K562 (cell line): Measurements from ENCODE around the gene PRCD. TPM values are rescaled to one million over a fixed set of nuclear protein-coding genes. Genes with fewer than 3 reads are reported as not detected.

Experiments used
- ETS2 ChIP-seq: IDR thresholded peaks from 2 replicates; pipeline ENCODE4 v1.6.1; 2016; ENCODE audit warnings: borderline replicate concordance, missing genetic modification characterization, mild to moderate bottlenecking, moderate library complexity, missing compliant biosample characterization; ENCODE audit not compliant: poor library complexity, severe bottlenecking
- FOXA3 ChIP-seq, 2 experiments: fragments of 450-650 bp in 1 of 2; sonication (generic) in 1 of 2; formaldehyde crosslinking; IDR thresholded peaks in 1 of 2; conservative IDR thresholded peaks in 1 of 2; 2 replicates each; pipeline versions ENCODE4 v1.4.0 to v1.8.0; 2020 to 2022; ENCODE audit warnings: mild to moderate bottlenecking in 2 of 2, missing genetic modification reagents in 1 of 2
- NEUROD1 ChIP-seq: fragments of 150-350 bp; IDR thresholded peaks from 2 replicates; pipeline ENCODE4 v1.6.1; 2014; ENCODE audit warnings: borderline replicate concordance, low read length, low read depth; ENCODE audit not compliant: partially characterized antibody
- RBM14 ChIP-seq: fragments of 200-400 bp; formaldehyde crosslinking; IDR thresholded peaks from 2 replicates; pipeline ENCODE4 v1.6.1; 2018; ENCODE audit warnings: low read depth, mild to moderate bottlenecking, low read length, moderate library complexity, borderline replicate concordance; ENCODE audit not compliant: insufficient read depth
- RBM22 ChIP-seq: fragments of 200-400 bp; formaldehyde crosslinking; IDR thresholded peaks from 2 replicates; pipeline ENCODE4 v1.6.1; 2018; ENCODE audit warnings: low read length, low read depth; ENCODE audit not compliant: poor library complexity, severe bottlenecking
- SIN3A ChIP-seq, 2 experiments: fragments of 150-350 bp in 1 of 2; IDR thresholded peaks; 2 replicates each; pipeline ENCODE4 v1.6.1; 2011 to 2016; ENCODE audit warnings: borderline replicate concordance in 2 of 2, low read depth in 2 of 2, low read length in 2 of 2, mild to moderate bottlenecking in 2 of 2, moderate library complexity in 2 of 2; ENCODE audit not compliant: control insufficient read depth in 1 of 2
- TAL1 ChIP-seq: fragments of 450-650 bp; IDR thresholded peaks from 2 replicates; pipeline ENCODE4 v1.6.1; 2016; ENCODE audit warnings: mild to moderate bottlenecking
- ZNF121 ChIP-seq: sonication (generic); formaldehyde crosslinking; conservative IDR thresholded peaks from 2 replicates; pipeline ENCODE4 v1.8.0; 2022; ENCODE audit warnings: missing genetic modification reagents
- ZNF134 ChIP-seq: fragments of 250-450 bp; sonication (Bioruptor Pico); conservative IDR thresholded peaks from 2 replicates; pipeline ENCODE4 v1.4.0; 2020
- ZNF3 ChIP-seq: fragments of 250-450 bp; sonication (Bioruptor Pico); IDR thresholded peaks from 2 replicates; pipeline ENCODE4 v1.5.0; 2021; ENCODE audit warnings: mild to moderate bottlenecking, moderate library complexity
- polyA plus RNA-seq, 8 experiments: library from polyadenylated mRNA; depleted of rRNA in 4 of 8; stranded (reverse) in 5 of 8; unstranded in 3 of 8; fragments of >200 nt; fragmentation: Nextera tagmentation in 2 of 8; fragmentation: Illumina TruSeq in 1 of 8; extraction: Ambion mirVana in 2 of 8; extraction: Trizol in 1 of 8; gene quantifications; 2 replicates each; pipeline versions ENCODE4 v1.2.1 to v1.2.3, GENCODE V29; 2011 to 2014; ENCODE audit warnings: inconsistent platforms in 1 of 8, missing spikeins in 1 of 8
- total RNA-seq, 7 experiments: library from RNA; depleted of rRNA in 6 of 7; stranded (reverse); fragments of >200 nt in 6 of 7; fragmentation: Illumina TruSeq in 2 of 7; extraction: Trizol in 2 of 7; gene quantifications; 2 replicates each; pipeline versions ENCODE4 v1.2.1 to v1.2.3, GENCODE V29; 2011 to 2021; ENCODE audit warnings: low replicate concordance in 1 of 7
- TF ChIP-seq, protein P1 (sequence below): fragments of 250-450 bp; sonication (Bioruptor Pico); IDR thresholded peaks from 2 replicates; pipeline ENCODE4 v1.4.0; 2020
- TF ChIP-seq, protein P2 (sequence below): sonication (generic); formaldehyde crosslinking; IDR thresholded peaks from 2 replicates; pipeline ENCODE4 v1.8.0; 2022; ENCODE audit warnings: mild to moderate bottlenecking, missing genetic modification reagents

The PRCD gene
- total and polyA plus RNA-seq, 9 of the 15 experiments (the other 6 are each of a cell fraction or from before 2014, with no cell fraction given), result 0.20 to 0.25 (median 0.21) TPM; not detected in 6

DNA sequence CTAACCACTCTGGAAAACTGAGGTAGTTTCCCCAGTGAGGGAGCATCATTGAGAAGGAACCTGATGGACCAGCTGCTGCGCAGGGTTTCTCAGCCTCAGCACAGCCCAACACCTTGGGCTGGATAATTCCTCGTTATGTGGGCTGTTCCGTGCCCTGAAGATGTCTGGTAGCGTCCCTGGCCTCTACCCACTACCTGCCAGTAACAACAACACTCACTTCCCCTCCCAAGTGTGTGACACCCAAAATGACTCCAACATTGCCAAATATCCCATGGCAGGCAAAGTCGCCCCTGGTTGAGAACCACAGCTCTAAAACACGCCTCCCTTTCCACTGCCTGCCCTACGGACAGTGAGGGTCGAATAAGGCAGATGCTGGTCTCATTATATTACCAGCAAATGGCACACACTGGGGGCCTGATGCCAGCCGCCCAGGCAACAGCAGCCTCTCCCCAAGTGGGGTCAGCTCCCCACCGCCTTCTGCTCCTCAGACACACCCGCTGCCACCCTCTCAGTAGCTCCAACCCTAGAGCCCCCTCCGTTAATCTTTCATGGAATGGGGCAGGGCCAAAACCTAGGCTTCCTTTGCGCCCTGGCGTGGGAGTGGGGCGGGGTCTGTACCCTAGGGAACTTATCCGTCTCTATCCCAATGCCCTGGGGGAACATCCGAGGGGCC lies 39.6 kb upstream of the PRCD start (continued):
- TF ChIP-seq, protein P1, sequence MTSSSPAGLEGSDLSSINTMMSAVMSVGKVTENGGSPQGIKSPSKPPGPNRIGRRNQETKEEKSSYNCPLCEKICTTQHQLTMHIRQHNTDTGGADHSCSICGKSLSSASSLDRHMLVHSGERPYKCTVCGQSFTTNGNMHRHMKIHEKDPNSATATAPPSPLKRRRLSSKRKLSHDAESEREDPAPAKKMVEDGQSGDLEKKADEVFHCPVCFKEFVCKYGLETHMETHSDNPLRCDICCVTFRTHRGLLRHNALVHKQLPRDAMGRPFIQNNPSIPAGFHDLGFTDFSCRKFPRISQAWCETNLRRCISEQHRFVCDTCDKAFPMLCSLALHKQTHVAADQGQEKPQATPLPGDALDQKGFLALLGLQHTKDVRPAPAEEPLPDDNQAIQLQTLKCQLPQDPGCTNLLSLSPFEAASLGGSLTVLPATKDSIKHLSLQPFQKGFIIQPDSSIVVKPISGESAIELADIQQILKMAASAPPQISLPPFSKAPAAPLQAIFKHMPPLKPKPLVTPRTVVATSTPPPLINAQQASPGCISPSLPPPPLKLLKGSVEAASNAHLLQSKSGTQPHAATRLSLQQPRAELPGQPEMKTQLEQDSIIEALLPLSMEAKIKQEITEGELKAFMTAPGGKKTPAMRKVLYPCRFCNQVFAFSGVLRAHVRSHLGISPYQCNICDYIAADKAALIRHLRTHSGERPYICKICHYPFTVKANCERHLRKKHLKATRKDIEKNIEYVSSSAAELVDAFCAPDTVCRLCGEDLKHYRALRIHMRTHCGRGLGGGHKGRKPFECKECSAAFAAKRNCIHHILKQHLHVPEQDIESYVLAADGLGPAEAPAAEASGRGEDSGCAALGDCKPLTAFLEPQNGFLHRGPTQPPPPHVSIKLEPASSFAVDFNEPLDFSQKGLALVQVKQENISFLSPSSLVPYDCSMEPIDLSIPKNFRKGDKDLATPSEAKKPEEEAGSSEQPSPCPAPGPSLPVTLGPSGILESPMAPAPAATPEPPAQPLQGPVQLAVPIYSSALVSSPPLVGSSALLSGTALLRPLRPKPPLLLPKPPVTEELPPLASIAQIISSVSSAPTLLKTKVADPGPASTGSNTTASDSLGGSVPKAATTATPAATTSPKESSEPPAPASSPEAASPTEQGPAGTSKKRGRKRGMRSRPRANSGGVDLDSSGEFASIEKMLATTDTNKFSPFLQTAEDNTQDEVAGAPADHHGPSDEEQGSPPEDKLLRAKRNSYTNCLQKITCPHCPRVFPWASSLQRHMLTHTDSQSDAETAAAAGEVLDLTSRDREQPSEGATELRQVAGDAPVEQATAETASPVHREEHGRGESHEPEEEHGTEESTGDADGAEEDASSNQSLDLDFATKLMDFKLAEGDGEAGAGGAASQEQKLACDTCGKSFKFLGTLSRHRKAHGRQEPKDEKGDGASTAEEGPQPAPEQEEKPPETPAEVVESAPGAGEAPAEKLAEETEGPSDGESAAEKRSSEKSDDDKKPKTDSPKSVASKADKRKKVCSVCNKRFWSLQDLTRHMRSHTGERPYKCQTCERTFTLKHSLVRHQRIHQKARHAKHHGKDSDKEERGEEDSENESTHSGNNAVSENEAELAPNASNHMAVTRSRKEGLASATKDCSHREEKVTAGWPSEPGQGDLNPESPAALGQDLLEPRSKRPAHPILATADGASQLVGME (CRISPR knock-in tag), result no peak
- TF ChIP-seq FOXA3 (CRISPR knock-in tag; conservative IDR thresholded peaks at IDR 0.05 in 1 of 2, IDR thresholded peaks at IDR 0.05 in 1 of 2), result no peak
- TF ChIP-seq SIN3A (IDR thresholded peaks at IDR 0.05; ENCODE audit: borderline replicate concordance in 2 of 2, control insufficient read depth in 1 of 2, low read depth in 2 of 2, low read length in 2 of 2), result no peak
- no peak for TF ChIP-seq TAL1
- no peak for TF ChIP-seq ZNF3 (CRISPR knock-in tag)
- no peak for TF ChIP-seq NEUROD1
- TF ChIP-seq RBM22, result no peak
- TF ChIP-seq, protein P2, sequence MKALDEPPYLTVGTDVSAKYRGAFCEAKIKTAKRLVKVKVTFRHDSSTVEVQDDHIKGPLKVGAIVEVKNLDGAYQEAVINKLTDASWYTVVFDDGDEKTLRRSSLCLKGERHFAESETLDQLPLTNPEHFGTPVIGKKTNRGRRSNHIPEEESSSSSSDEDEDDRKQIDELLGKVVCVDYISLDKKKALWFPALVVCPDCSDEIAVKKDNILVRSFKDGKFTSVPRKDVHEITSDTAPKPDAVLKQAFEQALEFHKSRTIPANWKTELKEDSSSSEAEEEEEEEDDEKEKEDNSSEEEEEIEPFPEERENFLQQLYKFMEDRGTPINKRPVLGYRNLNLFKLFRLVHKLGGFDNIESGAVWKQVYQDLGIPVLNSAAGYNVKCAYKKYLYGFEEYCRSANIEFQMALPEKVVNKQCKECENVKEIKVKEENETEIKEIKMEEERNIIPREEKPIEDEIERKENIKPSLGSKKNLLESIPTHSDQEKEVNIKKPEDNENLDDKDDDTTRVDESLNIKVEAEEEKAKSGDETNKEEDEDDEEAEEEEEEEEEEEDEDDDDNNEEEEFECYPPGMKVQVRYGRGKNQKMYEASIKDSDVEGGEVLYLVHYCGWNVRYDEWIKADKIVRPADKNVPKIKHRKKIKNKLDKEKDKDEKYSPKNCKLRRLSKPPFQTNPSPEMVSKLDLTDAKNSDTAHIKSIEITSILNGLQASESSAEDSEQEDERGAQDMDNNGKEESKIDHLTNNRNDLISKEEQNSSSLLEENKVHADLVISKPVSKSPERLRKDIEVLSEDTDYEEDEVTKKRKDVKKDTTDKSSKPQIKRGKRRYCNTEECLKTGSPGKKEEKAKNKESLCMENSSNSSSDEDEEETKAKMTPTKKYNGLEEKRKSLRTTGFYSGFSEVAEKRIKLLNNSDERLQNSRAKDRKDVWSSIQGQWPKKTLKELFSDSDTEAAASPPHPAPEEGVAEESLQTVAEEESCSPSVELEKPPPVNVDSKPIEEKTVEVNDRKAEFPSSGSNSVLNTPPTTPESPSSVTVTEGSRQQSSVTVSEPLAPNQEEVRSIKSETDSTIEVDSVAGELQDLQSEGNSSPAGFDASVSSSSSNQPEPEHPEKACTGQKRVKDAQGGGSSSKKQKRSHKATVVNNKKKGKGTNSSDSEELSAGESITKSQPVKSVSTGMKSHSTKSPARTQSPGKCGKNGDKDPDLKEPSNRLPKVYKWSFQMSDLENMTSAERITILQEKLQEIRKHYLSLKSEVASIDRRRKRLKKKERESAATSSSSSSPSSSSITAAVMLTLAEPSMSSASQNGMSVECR (CRISPR knock-in tag), result no peak
- TF ChIP-seq ZNF134 (CRISPR knock-in tag), result no peak
- no peak for TF ChIP-seq ZNF121 (CRISPR knock-in tag)
- no peak for TF ChIP-seq RBM14
- TF ChIP-seq ETS2, result no peak
